Endodermal cell (in vitro differentiated cells): ENCODE measurements around the gene TTC34. TPM values are rescaled to one million over a fixed set of nuclear protein-coding genes. Genes with fewer than 3 reads are reported as not detected.
A peak's percentile ranks its signal among the peaks of the same experiment; 100 is the strongest.

Experiments used
- DNase-seq: peaks from one replicate; pipeline ENCODE4 v3.0.0-alpha.2; 2017
- H3K27ac ChIP-seq: 2 replicates; pipeline ENCODE4 v1.5.1; 2013; ENCODE audit warnings: mild to moderate bottlenecking, low read depth, low read length, moderate library complexity
- H3K27me3 ChIP-seq: 2 replicates; pipeline ENCODE4 v1.6.1; 2013; ENCODE audit warnings: mild to moderate bottlenecking, low read length, moderate library complexity; ENCODE audit not compliant: insufficient read depth, control insufficient read depth, poor library complexity, severe bottlenecking
- H3K36me3 ChIP-seq: 2 replicates; pipeline ENCODE4 v1.7.0; 2013; ENCODE audit warnings: mild to moderate bottlenecking, low read length, moderate library complexity; ENCODE audit not compliant: control insufficient read depth, insufficient read depth
- H3K4me1 ChIP-seq: one replicate; pipeline ENCODE4 v1.7.0; 2013; ENCODE audit warnings: low read length; ENCODE audit not compliant: control insufficient read depth, insufficient read depth
- H3K4me3 ChIP-seq: 2 replicates; pipeline ENCODE4 v1.5.1; 2013; ENCODE audit warnings: mild to moderate bottlenecking, low read length, moderate library complexity
- H3K9ac ChIP-seq: 2 replicates; pipeline ENCODE4 v1.6.1; 2013; ENCODE audit warnings: mild to moderate bottlenecking, low read length, moderate library complexity; ENCODE audit not compliant: poor library complexity, severe bottlenecking; ENCODE audit errors: extremely low read depth
- H3K9me3 ChIP-seq: 2 replicates; pipeline ENCODE4 v1.6.1; 2013; ENCODE audit warnings: mild to moderate bottlenecking, low read length, moderate library complexity; ENCODE audit not compliant: control insufficient read depth
- H3K27ac Mint-ChIP-seq: 2 replicates; pipeline ENCODE4 v1.8.0; 2020; ENCODE audit warnings: mixed read lengths
- H3K27me3 Mint-ChIP-seq: 2 replicates; pipeline ENCODE4 v1.8.0; 2021; ENCODE audit warnings: mild to moderate bottlenecking, mixed read lengths; ENCODE audit not compliant: insufficient read depth
- H3K36me3 Mint-ChIP-seq: 2 replicates; pipeline ENCODE4 v1.8.0; 2020; ENCODE audit warnings: low read depth, mixed read lengths
- H3K4me1 Mint-ChIP-seq: 2 replicates; pipeline ENCODE4 v1.8.0; 2020; ENCODE audit warnings: mixed read lengths
- H3K4me3 Mint-ChIP-seq: 2 replicates; pipeline ENCODE4 v1.8.0; 2020; ENCODE audit warnings: mild to moderate bottlenecking, moderate library complexity, mixed read lengths
- H3K9me3 Mint-ChIP-seq: 2 replicates; pipeline ENCODE4 v1.8.0; 2020; ENCODE audit warnings: mild to moderate bottlenecking, mixed read lengths
- CTCF ChIP-seq: fragments of 200-600 bp; sonication (generic); conservative IDR thresholded peaks from 2 replicates; pipeline ENCODE4 v1.5.0; 2021; ENCODE audit warnings: antibody characterized with exemption, mild to moderate bottlenecking
- WGBS, 2 experiments: methylation state at CpG; one replicate each; pipeline versions ENCODE4 v1.1.5 to v1.1.7; 2013; ENCODE audit warnings: missing lambda C conversion rate in 2 of 2, mixed read lengths in 1 of 2; ENCODE audit not compliant: insufficient coverage in 1 of 2, insufficient read length in 1 of 2; 5-methylcytosine and 5-hydroxymethylcytosine counted together
- total RNA-seq, 2 donors: library from RNA; stranded (reverse); fragmentation: NEBNext Ultra II Directional in 1 of 2; extraction: Animal tissue kit (Norgen Biotek cat#: 25700) in 1 of 2; gene quantifications; 2 replicates in 1 of 2; 3 replicates in 1 of 2; pipeline ENCODE4 v1.2.1, GENCODE V29; 2021

TTC34 gene
- total RNA-seq, 2 donors from 2014 or later, result 2.4 to 3.1 TPM

DNA sequence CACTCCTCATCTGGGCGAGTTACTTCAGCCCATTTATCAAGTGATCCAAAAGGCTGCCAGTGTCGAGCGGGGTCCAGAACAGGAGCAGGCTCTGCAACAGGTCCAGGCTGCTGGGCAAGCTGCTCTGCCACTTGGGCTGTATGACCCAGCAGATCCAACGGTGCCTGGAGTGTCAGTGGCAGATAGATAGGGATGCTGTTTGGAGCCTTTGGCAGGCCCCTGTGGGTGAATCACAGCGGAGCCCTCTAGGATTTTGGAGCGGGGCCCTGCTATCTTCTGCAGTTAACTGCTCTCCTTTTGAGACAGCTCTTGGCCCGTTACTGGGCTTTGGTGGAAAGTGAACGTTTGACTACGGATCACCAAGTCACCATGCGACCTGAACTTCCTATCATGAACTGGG is 176.2 kb downstream of the TTC34 start:
- no peak for TF ChIP-seq CTCF
- H3K36me3 Mint-ChIP-seq, result no peaks in the 10 kb centered on the region
- peaks cover 20% of the 10 kb centered on the region for H3K9me3 Mint-ChIP-seq
- H3K27me3 Mint-ChIP-seq, result peaks cover 64% of the 10 kb centered on the region
- Histone ChIP-seq H3K9me3 (peaks cover 19% of the 10 kb centered on the region), H3K4me1 (no peaks in the 10 kb centered on the region), H3K36me3 (no peaks in the 10 kb centered on the region), H3K4me3 (no peak overlapping the region), H3K27ac (no peak overlapping the region), H3K27me3 (peaks cover 44% of the 10 kb centered on the region), H3K9ac (no peak overlapping the region)
- H3K27ac Mint-ChIP-seq, result no peak overlapping the region
- H3K4me1 Mint-ChIP-seq, result no peaks in the 10 kb centered on the region
- no peak overlapping the region for H3K4me3 Mint-ChIP-seq
- WGBS, 2 experiments, result 78 to 84% methylated on average over 10 of the region's 10 CpGs
- DNase-seq, result no peak

- no peak for DNase-seq
- WGBS, 2 experiments, result 73 to 83% methylated on average over 8 to 13 of the region's 13 CpGs
- Mint-ChIP-seq H3K4me3 (no peak overlapping the region), H3K27me3 (peaks cover 62% of the 10 kb centered on the region), H3K27ac (no peak overlapping the region), H3K4me1 (no peaks in the 10 kb centered on the region), H3K36me3 (no peaks in the 10 kb centered on the region), H3K9me3 (peaks cover 25% of the 10 kb centered on the region)
- H3K27me3 ChIP-seq, result peaks cover 39% of the 10 kb centered on the region
- peaks cover 21% of the 10 kb centered on the region for H3K9me3 ChIP-seq
- TF ChIP-seq CTCF, result no peak
- H3K36me3 ChIP-seq, result no peaks in the 10 kb centered on the region
- no peaks in the 10 kb centered on the region for H3K4me1 ChIP-seq
- no peak overlapping the region for H3K4me3 ChIP-seq
- no peak overlapping the region for H3K9ac ChIP-seq
- H3K27ac ChIP-seq, result no peak overlapping the region
These were observed 176.7 kb downstream of the TTC34 start for GRCh38 chr1:2624735-2625300.

GRCh38 chr1:2623571-2624337 is 177.7 kb downstream of the TTC34 start:
- 84 to 86% methylated on average over 8 to 12 of the region's 12 CpGs for WGBS, 2 experiments
- Histone ChIP-seq H3K4me3 (no peak overlapping the region), H3K27me3 (peaks cover 29% of the 10 kb centered on the region), H3K9me3 (peaks cover 21% of the 10 kb centered on the region), H3K36me3 (no peaks in the 10 kb centered on the region), H3K4me1 (no peaks in the 10 kb centered on the region), H3K9ac (no peak overlapping the region), H3K27ac (no peak overlapping the region)
- Mint-ChIP-seq H3K4me3 (no peak overlapping the region), H3K36me3 (no peaks in the 10 kb centered on the region), H3K4me1 (no peaks in the 10 kb centered on the region), H3K27me3 (peaks cover 58% of the 10 kb centered on the region), H3K9me3 (peaks cover 36% of the 10 kb centered on the region), H3K27ac (no peak overlapping the region)
- DNase-seq, result peak; percentile 14
- TF ChIP-seq CTCF, result no peak
